ENCODE results near the gene SEMA4C.
A peak's percentile ranks its signal among the peaks of the same experiment; 100 is the strongest.

Gene SEMA4C

DNA sequence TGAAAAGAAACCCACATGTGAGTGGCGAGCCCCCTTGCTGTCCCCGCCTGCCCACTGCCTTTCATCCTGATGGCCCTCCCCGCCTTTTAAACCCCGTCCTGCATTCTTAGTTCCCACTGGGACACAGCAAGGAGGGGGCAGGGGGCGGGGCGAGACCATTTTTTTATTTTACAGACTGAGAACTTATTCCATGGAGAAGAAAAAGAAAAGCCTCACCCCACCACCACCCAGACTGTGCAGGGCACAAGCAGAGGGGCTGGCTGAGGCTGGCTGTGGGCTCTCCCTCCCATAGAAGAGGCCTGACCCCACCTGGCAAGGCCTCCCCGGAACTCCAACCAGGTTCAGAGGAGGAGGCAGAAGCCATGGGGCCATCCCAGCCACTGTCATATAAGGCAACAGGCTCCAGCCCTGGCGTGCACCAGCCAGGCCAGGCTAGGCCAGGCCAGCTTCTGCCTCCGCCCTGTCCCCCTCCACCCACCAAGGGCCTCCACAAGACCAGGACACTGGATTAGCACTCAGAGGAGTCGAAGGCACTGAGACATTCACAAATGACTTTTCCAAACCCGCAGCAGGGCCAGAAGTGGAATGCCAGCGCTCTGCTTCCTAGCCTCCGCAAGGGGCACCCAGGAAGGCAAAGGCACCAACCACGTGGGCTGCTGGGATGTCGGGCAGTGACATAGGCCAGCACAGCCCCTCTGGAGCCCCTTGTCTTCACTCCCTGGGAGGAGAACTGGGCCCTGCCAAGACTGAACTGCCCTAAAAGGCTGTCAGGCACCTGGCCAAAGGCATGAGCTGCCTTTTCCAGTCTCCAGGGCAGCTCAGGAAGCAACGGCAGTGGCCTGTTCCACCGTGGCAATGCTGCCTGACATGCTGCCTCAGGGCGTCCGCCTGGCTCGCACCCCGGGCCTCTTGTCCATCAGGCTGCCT, 37.5 kb upstream of the SEMA4C start:
- peaks cover 6 to 7% of the 10 kb centered on the region in 2 donors for H3K4me1 Mint-ChIP-seq
- H3K27ac Mint-ChIP-seq, result no peak overlapping the region

DNA sequence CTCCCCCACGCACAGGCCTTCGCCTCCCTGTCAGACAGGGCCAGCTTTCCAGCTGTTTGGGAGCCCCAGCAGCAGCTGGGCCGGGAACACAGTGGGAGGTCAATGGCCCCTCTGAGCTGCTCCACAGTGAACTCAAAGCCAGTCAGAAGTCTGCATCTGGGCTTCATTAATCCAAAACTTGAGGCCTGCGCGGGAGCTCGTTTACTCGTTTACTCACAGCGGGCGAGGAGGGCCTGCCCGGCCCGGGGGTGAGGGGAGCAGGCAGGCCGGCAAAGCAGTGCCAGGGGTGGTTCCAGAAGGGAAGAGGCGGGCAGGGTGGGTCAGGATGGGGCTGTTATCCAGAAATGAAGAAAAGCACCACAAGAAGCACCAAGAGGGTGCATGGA, 36.8 kb upstream of the SEMA4C start:
- Mint-ChIP-seq H3K9me3 (no peaks in the 10 kb centered on the region), H3K27ac (no peak overlapping the region), H3K27me3 (no peaks in the 10 kb centered on the region), H3K4me3 (no peak overlapping the region), H3K4me1 (peaks cover 6 to 7% of the 10 kb centered on the region in 2 donors), H3K36me3 (no peaks in the 10 kb centered on the region)
- no peak for DNase-seq
- ATAC-seq (replicated peaks), result no peak

More for the DNA sequence above, 37.5 kb upstream of the SEMA4C start:
- ATAC-seq (replicated peaks) (no peak), DNase-seq (no peak)
- no peaks in the 10 kb centered on the region for H3K36me3 Mint-ChIP-seq
- no peak overlapping the region for H3K4me3 Mint-ChIP-seq
- no peaks in the 10 kb centered on the region for H3K9me3 Mint-ChIP-seq
- H3K27me3 Mint-ChIP-seq, result no peaks in the 10 kb centered on the region

GRCh38 chr2:96903815-96904214, 33.9 kb upstream of the SEMA4C start:
- no peak overlapping the region for H3K27ac Mint-ChIP-seq

DNA sequence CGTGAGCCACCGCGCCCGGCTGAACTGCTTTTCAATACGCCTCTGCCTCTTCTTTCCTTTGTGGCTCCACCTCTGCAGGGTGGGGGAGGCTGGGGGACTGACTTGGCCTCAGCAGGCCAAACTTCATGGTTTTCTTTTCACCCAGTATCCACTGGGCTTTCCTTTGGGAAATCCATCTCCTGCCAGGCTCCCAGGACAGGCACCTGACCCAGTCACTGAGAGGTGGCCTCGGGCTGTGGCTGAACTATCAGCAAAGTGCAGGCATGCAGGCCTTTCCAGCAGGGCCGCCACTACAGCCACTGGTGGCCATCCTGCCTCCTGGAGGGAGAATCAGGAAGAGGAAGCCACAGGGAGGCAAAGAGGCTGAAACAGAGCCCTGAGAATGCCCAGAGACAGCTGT, 33.4 kb upstream of the SEMA4C start:
- no peak for DNase-seq
- H3K4me3 Mint-ChIP-seq, result no peak overlapping the region
- H3K27ac Mint-ChIP-seq, result no peak overlapping the region
- no peaks in the 10 kb centered on the region for H3K9me3 Mint-ChIP-seq
- no peaks in the 10 kb centered on the region for H3K36me3 Mint-ChIP-seq
- H3K27me3 Mint-ChIP-seq, result no peaks in the 10 kb centered on the region
- no peak for ATAC-seq (replicated peaks)
- peaks cover 6 to 7% of the 10 kb centered on the region in 2 donors for H3K4me1 Mint-ChIP-seq

More at GRCh38 chr2:96903815-96904214, 33.9 kb upstream of the SEMA4C start:
- no peak for DNase-seq
- peaks cover 6 to 7% of the 10 kb centered on the region in 2 donors for H3K4me1 Mint-ChIP-seq
- ATAC-seq (replicated peaks), result no peak
- H3K27me3 Mint-ChIP-seq, result no peaks in the 10 kb centered on the region
- H3K4me3 Mint-ChIP-seq, result no peak overlapping the region
- H3K9me3 Mint-ChIP-seq, result no peaks in the 10 kb centered on the region
- no peaks in the 10 kb centered on the region for H3K36me3 Mint-ChIP-seq

DNA sequence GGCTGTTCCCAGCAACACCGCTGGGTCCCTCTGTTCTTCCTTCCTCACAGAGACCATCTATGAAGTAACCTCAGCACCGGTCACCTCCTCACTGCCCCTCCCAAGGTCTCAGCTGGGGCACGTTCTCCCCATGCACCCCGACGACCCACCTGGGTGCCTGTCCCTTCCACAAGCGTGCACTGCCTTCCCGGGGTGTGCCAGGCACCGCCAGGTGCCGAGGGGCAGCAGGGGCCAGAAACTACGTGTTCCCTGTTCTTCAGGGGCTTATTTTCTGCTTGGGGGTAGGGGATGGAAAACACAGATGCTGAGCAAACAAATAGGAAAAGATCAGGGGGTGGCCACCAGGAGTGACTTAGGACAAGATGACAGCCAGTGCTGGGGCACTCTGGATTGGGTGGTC, 30.4 kb upstream of the SEMA4C start:
- no peak overlapping the region for H3K27ac Mint-ChIP-seq
- no peak overlapping the region for H3K4me3 Mint-ChIP-seq
- H3K4me1 Mint-ChIP-seq, result peaks cover 8 to 10% of the 10 kb centered on the region in 2 donors
- no peaks in the 10 kb centered on the region for H3K27me3 Mint-ChIP-seq
- H3K36me3 Mint-ChIP-seq, result no peaks in the 10 kb centered on the region
- no peak for ATAC-seq (replicated peaks)
- no peak for DNase-seq
- H3K9me3 Mint-ChIP-seq, result no peaks in the 10 kb centered on the region

DNA sequence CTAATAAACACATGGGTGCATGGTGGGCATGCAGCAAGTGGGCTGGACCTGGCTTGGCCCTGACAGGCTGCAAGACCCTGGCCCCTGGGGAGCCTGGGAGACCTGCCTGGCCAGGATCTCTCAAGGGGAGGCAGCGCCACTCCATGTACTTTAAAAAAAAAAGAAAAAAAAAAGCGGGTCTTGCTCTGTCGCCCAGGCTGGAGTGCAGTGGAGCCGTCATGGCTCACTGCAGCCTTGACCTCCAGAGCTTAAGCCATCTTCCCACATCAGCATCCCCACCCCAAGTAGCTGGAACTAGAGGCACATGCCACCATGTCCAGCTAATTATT, 29.5 kb upstream of the SEMA4C start:
- Mint-ChIP-seq H3K27me3 (no peaks in the 10 kb centered on the region), H3K4me1 (peaks cover 8 to 15% of the 10 kb centered on the region in 2 donors)

GRCh38 chr2:96898641-96899412, 28.9 kb upstream of the SEMA4C start:
- H3K4me1 Mint-ChIP-seq, result peaks cover 4 to 12% of the 10 kb centered on the region in 2 donors
- ATAC-seq (replicated peaks) (no peak), DNase-seq (no peak)
- H3K9me3 Mint-ChIP-seq, result no peaks in the 10 kb centered on the region
- H3K27me3 Mint-ChIP-seq, result no peaks in the 10 kb centered on the region
- no peak overlapping the region for H3K27ac Mint-ChIP-seq
- H3K4me3 Mint-ChIP-seq, result no peak overlapping the region
- H3K36me3 Mint-ChIP-seq, result no peaks in the 10 kb centered on the region

More for the DNA sequence above, 29.5 kb upstream of the SEMA4C start:
- ATAC-seq (replicated peaks), result no peak
- Mint-ChIP-seq H3K9me3 (no peaks in the 10 kb centered on the region), H3K36me3 (no peaks in the 10 kb centered on the region), H3K27ac (no peak overlapping the region), H3K4me3 (no peak overlapping the region)
- DNase-seq, result no peak

DNA sequence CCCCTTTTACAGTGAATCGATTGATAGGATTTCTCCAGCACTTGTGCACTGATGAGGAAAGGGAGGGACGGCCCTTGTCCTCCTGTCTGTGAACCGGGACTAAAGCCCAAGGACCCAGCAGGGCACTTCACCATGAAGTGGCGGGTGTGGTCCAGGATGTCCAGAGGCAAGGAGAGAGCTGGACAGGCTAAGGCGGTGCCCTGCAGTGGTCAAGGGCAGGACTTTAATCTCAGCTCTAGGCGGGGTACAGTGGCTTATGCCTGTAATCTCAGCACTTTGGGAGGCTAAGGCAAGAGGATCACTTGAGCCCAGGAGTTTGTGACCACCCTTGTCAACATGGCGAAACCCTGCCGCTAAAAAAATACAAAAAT, 28.2 kb upstream of the SEMA4C start:
- Mint-ChIP-seq H3K4me1 (peaks cover 2 to 8% of the 10 kb centered on the region in 2 donors), H3K27ac (no peak overlapping the region), H3K36me3 (no peaks in the 10 kb centered on the region), H3K9me3 (no peaks in the 10 kb centered on the region), H3K27me3 (no peaks in the 10 kb centered on the region), H3K4me3 (no peak overlapping the region)
- DNase-seq, result no peak
- no peak for ATAC-seq (replicated peaks)

GRCh38 chr2:96897491-96898134, 27.7 kb upstream of the SEMA4C start:
- H3K4me1 Mint-ChIP-seq, result peaks cover 2 to 8% of the 10 kb centered on the region in 2 donors
- H3K9me3 Mint-ChIP-seq, result no peaks in the 10 kb centered on the region
- DNase-seq (no peak), ATAC-seq (replicated peaks) (no peak)
- no peaks in the 10 kb centered on the region for H3K27me3 Mint-ChIP-seq
- H3K4me3 Mint-ChIP-seq, result no peak overlapping the region
- H3K27ac Mint-ChIP-seq, result no peak overlapping the region
- no peaks in the 10 kb centered on the region for H3K36me3 Mint-ChIP-seq

GRCh38 chr2:96895746-96896651, 26.1 kb upstream of the SEMA4C start:
- ATAC-seq (replicated peaks) (peak; percentile 28 to 38), DNase-seq (no peak)
- H3K4me3 Mint-ChIP-seq, result no peak overlapping the region
- H3K27me3 Mint-ChIP-seq, result no peaks in the 10 kb centered on the region
- H3K9me3 Mint-ChIP-seq, result no peaks in the 10 kb centered on the region
- H3K4me1 Mint-ChIP-seq, result peaks cover 6 to 8% of the 10 kb centered on the region in 2 donors
- H3K36me3 Mint-ChIP-seq, result no peaks in the 10 kb centered on the region
- H3K27ac Mint-ChIP-seq, result no peak overlapping the region

- ATAC-seq (replicated peaks), result no peak
- Mint-ChIP-seq H3K4me3 (no peak overlapping the region), H3K27ac (no peak overlapping the region), H3K36me3 (no peaks in the 10 kb centered on the region), H3K9me3 (no peaks in the 10 kb centered on the region), H3K4me1 (peaks cover 7 to 8% of the 10 kb centered on the region in 2 donors), H3K27me3 (no peaks in the 10 kb centered on the region)
- DNase-seq, result no peak
These were observed 25.3 kb upstream of the SEMA4C start for GRCh38 chr2:96895032-96895745.

DNA sequence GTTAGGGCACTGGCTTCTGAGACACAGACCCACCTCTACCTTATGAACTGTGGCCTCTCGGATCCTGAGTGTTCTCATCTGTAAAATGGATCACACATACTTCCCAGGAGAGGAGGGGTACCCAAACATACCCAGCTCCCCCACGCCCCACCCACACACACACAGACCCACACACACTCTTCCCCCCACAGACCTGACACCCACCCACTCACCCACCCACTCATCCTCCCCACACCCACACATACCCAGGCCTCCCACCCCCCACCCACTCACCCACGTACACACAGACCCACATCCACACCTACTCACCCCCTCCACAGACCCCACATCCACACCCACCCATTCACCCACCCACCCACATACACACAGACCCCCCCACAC, 24.3 kb upstream of the SEMA4C start:
- peaks cover 8 to 9% of the 10 kb centered on the region in 2 donors for H3K4me1 Mint-ChIP-seq
- H3K27me3 Mint-ChIP-seq, result no peaks in the 10 kb centered on the region
- no peaks in the 10 kb centered on the region for H3K9me3 Mint-ChIP-seq
- DNase-seq, result no peak
- H3K27ac Mint-ChIP-seq, result no peak overlapping the region
- ATAC-seq (replicated peaks), result no peak
- H3K4me3 Mint-ChIP-seq, result no peak overlapping the region
- no peaks in the 10 kb centered on the region for H3K36me3 Mint-ChIP-seq
